Right renal pelvis (tissue), 4 donors: ENCODE results near the gene ZNF423. TPM values are rescaled to one million over a fixed set of nuclear protein-coding genes. Genes with fewer than 3 reads are reported as not detected.
"Not testable (repeated sequence)": the region's sequence is repeated elsewhere in the genome, so short reads cannot be mapped to it uniquely, and the experiment has no call there.

Experiments
- DNase-seq, 4 donors: peaks; one replicate each; pipeline ENCODE4 v3.0.0-alpha.2; 2013; ENCODE audit warnings: low read depth in 4 of 4, low spot score in 3 of 4, missing footprints in 1 of 4
- polyA plus RNA-seq, 4 donors: library from polyadenylated mRNA; unstranded; fragments of 120-200 nt; gene quantifications; one replicate each; pipeline ENCODE4 v1.2.1, GENCODE V29; 2013; ENCODE audit not compliant: insufficient read length in 4 of 4

The ZNF423 gene
- 10 to 100 TPM; 26.0 to 28.4 (median 27.2) TPM for polyA plus RNA-seq

DNA sequence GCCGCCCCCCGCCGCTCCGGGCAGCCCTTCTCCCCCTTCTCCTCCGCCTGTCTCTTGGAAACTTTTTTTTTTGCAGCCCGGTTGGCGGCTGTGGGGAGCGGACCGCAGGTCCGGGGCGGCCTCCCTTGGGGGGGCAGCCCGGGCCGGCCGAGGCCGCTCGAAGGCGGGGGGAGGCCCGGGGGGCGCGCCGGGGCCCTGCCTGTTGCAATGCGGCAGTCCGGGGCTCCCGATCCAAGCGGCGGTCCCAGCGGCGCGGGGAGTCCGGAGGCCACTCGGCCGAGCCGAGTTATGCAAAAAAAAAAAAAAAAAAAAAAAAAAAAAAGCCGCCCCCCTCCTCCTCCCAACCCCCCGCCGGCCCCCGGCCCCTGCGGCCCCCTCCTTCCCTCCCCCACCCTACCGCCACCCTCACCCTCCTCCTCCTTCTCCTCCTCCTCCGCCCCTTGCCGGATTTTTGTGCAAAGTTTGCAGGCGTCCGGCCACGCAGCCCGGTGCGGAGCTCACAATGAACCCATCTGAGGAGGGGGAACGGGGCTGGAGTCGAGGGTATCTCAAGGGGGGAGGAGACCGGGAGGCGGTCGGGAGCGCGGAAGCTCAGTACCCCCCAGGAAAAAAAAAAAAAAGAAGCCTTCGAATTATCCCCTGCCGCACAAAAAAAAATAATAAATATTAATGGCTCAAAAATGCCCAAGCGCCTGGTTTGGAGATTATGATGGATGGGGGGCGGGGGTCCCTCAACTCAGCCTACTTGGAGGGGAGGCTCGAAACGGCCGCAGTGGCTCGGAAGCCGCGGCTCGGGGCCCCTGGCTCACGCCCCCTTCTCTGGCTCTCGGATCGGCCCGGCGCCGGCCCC is at the start of gene ZNF423:
TSS of gene ZNF423 (minus strand) at position 291 of the 850 bp plus-strand sequence. CDS start 338 bp downstream, outside the sequence.
- no peak for DNase-seq

DNA sequence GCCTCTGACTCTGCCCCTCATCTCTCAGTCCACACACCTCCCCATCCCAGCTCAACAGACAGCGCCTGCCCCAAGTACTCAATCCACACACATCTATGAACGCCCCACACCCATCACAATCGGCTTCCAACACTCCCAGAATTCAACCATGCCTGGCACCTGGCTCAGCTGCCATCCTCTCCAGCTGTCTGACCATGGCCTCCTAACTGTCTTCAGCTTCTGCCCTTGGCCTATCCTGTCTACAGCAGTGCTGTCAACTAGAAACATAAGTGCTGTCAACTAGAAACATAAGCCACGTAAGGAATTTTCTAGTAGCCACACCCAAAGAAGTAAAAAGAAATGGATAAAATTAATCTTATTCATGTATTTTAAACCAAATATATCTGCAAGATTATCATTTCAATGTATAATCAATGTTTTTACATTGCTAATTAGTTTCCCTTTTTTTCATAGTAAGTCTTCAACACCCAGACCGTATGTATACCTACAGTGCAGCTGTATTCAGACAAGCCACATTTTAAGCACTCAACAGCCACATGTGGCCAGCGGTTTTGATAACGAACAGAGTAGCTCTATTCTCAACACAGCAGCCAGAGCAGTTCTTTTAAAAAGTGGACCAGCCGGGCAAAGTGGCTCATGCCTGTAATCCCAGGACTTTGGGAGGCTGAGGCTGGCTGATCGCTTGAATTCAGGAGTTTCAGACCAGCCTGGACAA is 48.6 kb upstream of the ZNF423 start:
- DNase-seq, result no peak

DNA sequence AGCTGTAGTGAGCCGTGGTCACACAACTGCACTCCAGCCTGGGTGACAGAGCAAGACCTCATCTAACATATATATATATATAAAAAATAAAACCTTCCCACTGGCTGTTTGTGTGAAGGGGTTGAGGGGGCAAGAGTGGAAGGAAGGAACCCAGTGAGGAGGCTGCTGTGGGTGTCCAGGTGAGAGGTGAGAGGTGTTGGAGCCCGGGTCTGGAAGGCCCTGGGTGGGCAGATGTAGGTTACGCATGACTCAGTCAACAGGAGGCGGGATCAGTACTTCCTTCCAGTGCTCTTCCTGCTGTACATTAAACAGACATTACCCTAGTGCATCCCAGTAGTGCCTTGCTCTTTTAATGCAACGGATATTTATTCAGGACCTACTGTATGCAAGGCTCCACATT is 47.0 kb upstream of the ZNF423 start:
- no peak for DNase-seq

DNA sequence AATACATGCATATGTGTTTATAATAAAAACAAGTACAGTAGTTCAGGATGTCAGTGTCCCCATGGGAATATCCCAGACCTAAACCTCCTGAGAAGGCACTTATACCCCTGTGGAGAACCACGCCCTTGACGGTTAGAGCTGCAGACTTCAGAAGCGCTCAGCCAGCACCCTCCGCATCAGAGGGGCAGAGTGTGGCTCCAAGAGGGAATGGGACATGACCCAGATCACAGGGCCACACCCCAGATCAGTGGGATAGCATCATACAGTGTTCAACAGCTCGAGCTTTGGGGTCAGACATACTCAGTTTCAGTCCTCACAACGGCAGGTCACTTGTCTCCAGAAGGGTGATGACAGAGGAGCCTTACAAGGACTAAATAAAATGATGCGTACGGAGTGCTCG is 45.8 kb upstream of the ZNF423 start:
- no peak for DNase-seq

DNA sequence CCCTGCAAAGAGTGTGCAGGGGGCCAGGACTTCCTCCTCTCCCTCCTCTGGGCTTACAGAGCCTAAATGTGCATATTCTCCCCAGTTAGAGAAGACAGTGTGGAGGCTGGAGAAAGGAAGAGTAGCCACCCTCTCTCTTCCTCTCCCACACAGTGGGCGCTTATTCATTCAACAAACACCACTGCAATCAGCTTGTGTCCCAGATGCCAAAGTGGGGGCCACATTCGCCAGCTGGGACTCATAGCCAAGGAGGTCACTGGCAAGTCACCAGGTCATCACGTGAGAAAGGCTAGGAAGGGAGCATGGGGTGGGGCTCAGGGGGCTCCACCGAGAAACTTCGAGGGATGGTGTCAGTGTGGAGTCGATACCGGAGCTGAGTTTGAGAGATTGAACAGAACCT is 45.0 kb upstream of the ZNF423 start:
- DNase-seq, result no peak

DNA sequence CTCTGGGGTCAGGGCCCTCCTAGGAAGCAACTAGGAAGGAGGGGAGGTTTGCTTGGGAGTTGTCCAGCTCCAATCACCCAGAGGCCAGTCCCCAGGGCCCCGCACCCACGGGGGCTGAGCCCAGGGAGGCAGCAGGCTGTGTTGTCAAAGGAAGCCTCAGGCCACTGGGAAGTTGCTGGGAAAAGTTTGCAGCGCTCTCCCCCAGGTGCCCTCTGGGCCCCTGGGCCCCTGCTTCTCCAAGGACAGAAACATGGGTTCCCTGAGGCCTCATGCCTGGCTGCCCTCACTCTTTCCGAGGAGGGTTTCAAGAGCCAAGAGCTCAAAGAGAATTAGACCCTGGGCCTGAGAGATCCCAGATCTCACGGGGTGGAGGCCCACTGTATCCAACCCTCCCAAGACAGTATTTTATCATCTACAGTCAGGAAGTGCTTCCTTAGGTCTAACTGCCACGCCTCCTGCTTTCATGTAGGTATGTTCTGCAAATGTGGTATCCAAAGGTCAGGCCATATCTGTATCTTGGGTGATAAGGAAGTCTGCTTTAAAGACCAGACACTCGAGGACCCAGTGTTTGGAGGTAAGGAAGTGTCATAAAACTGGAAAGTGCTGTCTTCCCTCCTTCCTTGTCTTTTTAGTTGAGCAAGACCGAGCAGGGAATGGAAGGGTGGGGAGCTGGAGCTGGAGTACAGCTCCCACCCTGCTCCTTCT is 44.2 kb upstream of the ZNF423 start:
- DNase-seq, result no peak

DNA sequence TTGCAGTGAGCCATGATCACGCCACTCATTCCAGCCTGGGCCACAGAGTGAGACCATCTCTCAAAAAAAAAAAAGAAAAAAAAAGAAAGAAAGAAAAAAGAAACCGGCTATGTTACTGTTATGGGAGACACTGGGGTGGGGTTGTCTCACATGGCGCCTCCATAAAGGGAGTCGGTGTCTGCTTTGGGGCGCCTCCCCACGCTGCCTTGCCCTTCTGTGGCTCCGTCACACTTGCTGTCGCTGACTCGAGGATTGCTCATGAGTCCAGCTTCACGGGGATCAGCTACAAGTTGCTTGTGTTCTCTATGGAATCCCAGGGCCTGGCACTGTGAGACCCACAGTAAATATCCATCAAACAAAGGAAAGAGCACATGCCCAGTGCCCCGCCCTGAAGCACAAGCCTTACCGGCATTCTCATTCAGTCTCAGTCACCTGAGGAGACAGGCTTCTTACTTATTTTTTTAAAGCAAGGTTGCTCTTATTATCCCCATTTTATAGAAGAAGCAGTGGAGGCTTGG is 40.6 kb upstream of the ZNF423 start:
- no peak for DNase-seq

DNA sequence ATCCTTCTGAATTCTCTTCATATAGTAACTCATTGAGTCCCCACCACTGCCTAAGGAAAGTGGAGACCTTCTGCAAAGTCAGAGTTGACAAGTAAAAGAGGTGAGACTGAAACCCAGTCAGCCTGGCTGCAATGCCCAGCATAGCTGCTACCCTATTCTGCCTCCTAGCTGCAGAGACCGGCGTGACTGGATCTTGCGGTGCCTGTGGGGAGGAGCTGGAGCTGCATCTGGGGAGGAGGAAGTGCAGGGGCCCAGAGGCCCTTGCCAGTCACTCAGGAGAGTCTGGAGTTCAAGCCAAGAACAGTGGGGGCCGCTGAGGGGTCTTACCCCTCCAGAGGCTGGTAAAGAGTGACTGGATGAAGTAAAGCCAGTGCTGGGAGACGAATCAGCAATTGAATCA is 35.0 kb upstream of the ZNF423 start:
- DNase-seq, result no peak

DNA sequence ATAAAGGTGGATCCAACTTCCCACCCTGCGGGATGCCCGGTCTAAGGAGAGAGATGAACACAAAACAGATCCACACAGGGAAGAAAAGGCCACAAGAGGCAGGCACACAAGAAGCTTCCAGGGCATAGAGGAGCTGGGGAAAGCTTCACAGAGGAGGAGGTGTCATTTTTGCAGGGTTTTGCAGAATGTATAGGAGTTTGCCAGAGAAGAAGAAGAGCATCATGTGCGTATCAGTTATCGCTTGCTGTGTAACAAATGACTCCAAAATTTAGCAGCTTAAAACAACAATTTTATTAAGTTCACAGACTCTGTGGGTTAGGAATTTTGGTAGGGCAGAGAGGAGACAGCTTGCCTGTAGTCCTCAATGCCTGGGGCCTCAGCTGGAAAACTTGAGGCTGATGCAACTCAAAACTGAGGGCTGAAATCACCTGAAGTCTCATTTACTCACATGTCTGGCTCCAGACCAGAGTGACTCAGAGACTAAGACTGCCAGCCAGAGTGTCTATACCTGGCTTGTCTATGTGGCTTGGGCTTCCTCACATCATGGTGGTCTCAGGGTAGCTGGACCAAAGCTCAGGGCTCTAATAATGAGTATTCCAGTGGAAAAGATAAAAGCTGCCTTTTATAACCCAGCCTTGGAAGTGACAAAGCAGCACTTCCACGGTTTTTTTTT is 33.9 kb upstream of the ZNF423 start:
- DNase-seq, result no peak

DNA sequence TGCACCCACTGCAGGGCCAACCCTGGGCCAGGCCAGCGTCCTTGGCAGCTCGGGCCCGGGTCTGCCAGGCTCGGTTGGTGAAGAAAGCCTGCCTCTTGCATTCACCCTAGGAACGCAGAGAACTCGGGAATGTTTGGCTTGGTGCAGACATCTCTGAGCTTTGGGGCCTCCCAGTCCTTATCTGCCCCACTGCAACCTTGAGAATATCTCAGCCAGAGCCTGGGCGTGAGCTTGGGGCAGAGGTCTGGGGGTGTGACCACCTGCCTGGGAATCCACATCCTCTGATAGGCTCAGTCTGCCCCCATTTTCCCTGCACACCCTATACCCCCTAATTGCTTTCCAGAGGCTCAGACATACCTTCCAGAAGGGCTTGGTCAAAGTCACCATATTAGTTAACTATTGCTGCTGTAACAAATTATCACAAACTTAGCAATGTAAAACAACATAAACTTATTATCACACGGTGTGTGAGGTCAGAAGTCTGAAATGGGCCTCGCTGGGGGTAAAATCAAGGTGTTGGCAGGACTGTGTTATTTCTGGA is 30.7 kb upstream of the ZNF423 start:
- no peak for DNase-seq

DNA sequence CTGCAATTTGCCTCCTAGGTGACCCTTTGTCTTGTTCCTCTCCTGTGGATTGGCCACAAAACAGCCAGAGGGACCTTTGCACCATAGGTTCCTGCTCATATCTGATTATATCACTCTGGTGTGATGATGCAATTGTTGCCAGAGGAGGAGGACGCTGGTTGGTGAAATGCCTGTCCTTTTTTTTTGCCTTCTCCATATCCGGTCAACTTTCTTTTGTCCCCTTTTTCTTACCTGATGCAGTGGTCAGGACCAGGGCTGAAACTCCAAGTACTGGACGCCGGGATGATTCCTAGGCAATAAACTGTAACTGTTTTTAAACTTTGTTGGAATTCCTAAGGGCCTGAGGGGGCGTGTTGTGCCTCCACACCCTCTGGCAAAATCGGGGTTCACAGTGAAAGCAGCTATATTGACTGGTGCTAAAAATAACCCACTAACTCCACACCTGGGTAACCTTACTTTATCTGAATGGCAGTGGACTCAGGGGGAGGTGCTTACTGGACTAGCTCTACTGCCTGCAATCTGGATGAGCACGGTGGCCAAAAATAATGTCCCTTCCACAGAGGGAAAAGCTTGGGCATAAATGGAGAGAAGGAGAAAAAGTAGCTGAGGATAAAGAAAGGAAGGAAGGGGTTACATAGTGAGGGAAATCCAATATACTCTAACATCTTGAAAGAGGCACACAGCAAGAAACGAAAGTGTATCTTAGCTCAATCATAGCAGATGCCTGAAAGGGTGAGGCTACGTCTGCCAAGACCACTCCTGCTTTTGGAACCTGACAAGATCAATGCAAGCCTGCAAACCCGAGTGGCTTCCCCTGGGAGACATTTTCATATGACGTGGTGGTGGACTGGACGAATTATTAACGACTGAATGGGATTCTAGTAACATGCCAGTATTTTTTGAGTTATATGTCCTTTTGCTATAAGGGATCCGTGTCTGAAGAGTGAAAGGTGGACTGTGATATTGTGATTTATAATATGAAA is 28.4 kb upstream of the ZNF423 start:
- DNase-seq, result no peak

DNA sequence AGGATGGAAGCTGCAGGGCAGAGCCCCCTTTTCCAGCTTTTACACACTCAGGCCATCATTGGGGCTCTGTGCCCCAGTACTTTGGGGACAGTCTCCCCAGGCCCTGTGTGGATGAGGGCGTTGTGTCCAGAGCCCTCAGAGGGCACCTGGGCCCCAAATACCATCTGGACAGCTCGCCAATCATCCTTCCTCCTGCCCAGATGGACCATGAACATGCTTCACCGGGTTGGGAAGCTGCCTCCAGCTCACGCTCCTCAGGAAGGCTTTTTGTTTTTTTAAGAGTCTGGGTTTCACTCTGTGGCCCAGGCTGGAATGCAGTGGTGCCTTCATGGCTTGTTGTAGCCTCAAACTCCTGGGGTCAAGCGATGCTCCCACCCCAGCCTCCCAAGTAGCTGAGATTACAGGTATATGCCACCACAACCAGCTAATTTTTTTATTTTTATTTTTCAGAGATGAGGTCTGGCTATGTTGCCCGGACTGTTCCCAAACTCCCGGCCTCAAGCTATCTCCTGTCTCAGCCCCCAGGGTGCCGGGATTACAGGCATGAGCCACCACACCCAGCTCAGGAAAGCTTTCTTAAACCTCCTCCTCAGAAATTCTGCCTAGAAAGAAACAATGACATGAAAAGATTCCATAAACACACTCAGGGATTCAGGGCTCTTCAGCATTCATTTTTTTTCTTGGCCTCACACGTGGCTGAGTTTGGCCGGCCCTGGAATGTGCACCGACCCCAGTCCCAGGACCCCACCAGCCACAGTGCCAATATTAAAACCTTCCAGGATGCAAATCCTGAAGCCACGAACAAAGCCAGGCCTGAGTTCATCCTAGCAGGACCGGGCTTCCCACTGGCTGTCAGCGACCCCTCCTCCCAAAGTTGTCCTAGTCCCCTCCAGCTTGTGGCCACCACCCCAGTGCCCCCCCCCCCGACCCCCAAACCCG is 27.4 kb upstream of the ZNF423 start:
- DNase-seq, result no peak

DNA sequence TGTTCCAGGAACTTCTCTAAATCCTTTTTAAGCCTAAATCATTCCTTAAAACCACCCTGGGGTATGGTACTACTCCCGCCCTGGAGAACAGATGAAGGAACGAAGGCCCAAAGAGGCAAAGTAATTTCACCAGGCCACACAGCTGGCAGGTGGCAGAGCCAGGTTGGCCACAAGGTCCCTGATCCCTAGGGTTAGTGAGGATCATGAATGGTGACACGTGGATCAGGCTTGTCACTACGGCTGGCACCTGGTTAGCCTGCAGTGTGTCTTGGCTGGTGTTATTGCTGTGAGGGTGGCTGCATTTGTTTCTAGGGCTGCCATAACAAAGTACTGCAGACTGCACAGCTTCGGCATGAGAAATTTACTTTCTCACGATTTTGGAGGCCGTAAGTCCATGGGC is 26.0 kb upstream of the ZNF423 start:
- no peak for DNase-seq

DNA sequence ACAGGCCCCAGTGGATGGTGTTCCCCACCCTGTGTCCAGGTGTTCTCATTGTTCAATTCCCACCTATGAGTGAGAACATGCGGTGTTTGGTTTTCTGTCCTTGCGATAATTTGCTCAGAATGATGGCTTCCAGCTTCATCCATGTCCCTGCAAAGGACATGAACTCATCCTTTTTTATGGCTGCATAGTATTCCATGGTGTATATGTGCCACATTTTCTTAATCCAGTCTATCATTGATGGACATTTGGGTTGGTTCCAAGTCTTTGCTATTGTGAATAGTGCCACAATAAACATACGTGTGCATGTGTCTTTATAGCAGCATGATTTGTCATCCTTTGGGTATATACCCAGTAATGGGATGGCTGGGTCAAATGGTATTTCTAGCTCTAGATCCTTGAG is 22.6 kb upstream of the ZNF423 start:
- not testable (repeated sequence) for DNase-seq

DNA sequence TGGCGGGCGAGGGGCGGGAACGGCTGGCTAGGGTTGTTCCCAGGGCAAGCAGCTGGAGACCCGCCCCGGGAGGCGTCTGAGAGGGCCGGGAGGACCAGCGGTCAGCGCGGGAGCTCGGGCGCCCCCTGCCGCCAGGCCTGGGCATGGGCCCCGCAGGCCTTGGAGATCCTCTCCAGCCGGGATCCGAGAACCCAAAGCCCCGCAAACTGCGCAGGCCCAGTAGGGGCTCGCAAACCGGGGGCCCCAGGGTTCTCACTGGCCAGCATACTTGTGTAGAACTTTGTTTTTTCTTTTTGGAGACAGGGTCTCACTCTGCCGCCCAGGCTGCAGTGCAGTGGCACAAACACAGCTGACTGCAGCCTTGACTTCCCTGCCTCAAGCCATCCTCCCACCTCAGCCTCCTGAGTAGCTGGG is 20.8 kb upstream of the ZNF423 start:
- DNase-seq, result peak in 1 of 4 donors; percentile 52

DNA sequence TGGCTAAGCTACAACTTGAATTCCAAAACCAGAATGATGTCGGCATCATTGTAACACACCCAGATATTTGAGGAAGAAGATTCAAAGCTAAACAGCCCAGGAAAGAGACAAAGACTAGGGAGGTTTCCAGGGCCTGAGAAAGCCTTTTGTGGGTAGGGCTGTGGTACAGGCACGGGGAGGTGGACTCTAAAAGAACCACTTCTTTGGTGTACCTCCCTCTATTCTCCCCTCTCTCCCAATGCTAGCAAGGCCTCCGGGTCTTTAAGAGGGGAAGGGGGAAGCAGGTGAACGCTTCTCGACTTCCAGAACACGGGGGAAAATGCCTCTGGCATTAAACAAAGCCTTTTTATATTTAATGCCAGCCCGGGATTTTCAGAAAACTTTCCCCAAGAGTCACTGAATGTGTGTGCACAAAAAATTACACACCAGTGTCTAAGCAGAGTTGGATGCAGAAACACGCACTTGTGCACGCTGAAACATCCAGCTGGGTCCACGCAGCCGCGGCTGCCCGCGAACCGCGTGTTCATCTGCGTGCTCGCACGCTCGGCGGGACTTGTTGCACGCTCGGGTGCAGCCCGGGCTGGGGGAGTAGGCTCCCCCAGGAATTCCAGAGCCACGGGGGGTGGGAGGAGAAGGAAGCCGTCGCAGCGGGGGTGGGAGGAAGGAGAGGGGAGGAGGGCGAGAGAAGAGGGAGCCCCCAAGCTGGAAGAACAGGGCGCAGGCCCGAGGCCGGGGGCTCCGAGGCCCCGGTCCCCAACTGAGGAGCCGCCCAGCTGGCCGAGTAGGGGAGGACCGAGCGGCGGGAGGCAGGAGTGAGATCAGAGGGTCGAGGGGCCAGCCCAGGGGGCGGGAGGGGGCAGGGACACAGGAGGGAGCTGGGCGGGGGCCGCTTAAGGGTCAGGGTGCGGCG is 20.1 kb upstream of the ZNF423 start:
- no peak for DNase-seq
